Mesendoderm (in vitro differentiated cells): ENCODE measurements around the gene TGFBR2.

ENCODE experiments used
- DNase-seq: peaks from one replicate; pipeline ENCODE4 v3.0.0; 2013
- H2AK5ac ChIP-seq: 2 replicates; pipeline ENCODE4 v1.6.1; 2013; ENCODE audit warnings: low read length, inconsistent platforms
- H2BK120ac ChIP-seq: 2 replicates; pipeline ENCODE4 v1.6.1; 2013; ENCODE audit warnings: low read depth, mild to moderate bottlenecking, low read length, moderate library complexity, mixed read lengths
- H2BK15ac ChIP-seq: replicated peaks from 2 replicates; pipeline ENCODE4 v1.6.1; 2013; ENCODE audit warnings: low read depth, mild to moderate bottlenecking, moderate library complexity
- H2BK5ac ChIP-seq: 2 replicates; pipeline ENCODE4 v1.6.1; 2013; ENCODE audit warnings: low read length, inconsistent platforms
- H3K18ac ChIP-seq: 2 replicates; pipeline ENCODE4 v1.6.1; 2013; ENCODE audit warnings: mild to moderate bottlenecking, low read length, mixed read lengths
- H3K23ac ChIP-seq: one replicate; pipeline ENCODE4 v1.6.1; 2013; ENCODE audit warnings: low read length
- H3K27ac ChIP-seq: 2 replicates; pipeline ENCODE4 v1.5.1; 2013; ENCODE audit warnings: low read depth, mild to moderate bottlenecking, inconsistent platforms, low read length, moderate library complexity
- H3K27me3 ChIP-seq: 2 replicates; pipeline ENCODE4 v1.6.1; 2013; ENCODE audit warnings: low read length, control low read depth, mild to moderate bottlenecking, inconsistent platforms; ENCODE audit not compliant: insufficient read depth, poor library complexity
- H3K36me3 ChIP-seq: 2 replicates; pipeline ENCODE4 v1.6.1; 2013; ENCODE audit warnings: low read length, inconsistent platforms; ENCODE audit not compliant: control insufficient read depth, insufficient read depth
- H3K4ac ChIP-seq: one replicate; pipeline ENCODE4 v1.6.1; 2013; ENCODE audit warnings: low read depth, mild to moderate bottlenecking, low read length, moderate library complexity
- H3K4me1 ChIP-seq: 2 replicates; pipeline ENCODE4 v1.6.1; 2013; ENCODE audit warnings: low read depth, low read length, inconsistent platforms; ENCODE audit not compliant: control insufficient read depth
- H3K4me2 ChIP-seq: 2 replicates; pipeline ENCODE4 v1.6.1; 2013; ENCODE audit warnings: low read length
- H3K4me3 ChIP-seq: 2 replicates; pipeline ENCODE4 v1.5.1; 2013; ENCODE audit warnings: mild to moderate bottlenecking, low read length
- H3K56ac ChIP-seq: one replicate; pipeline ENCODE4 v1.6.1; 2013; ENCODE audit warnings: low read length
- H3K79me1 ChIP-seq: 2 replicates; pipeline ENCODE4 v1.6.1; 2013; ENCODE audit warnings: low read length, inconsistent platforms
- H3K79me2 ChIP-seq: 2 replicates; pipeline ENCODE4 v1.6.1; 2013; ENCODE audit warnings: mild to moderate bottlenecking, low read length; ENCODE audit not compliant: control insufficient read depth, insufficient read depth
- H3K9ac ChIP-seq: 2 replicates; pipeline ENCODE4 v1.6.1; 2013; ENCODE audit warnings: low read length, inconsistent platforms
- H4K5ac ChIP-seq: one replicate; pipeline ENCODE4 v1.6.1; 2013; ENCODE audit warnings: low read length
- H4K8ac ChIP-seq: one replicate; pipeline ENCODE4 v1.6.1; 2013; ENCODE audit warnings: low read depth, mild to moderate bottlenecking, control low read depth, low read length, moderate library complexity
- WGBS: extraction: QIAGEN DNeasy Blood & Tissue Kit; methylation state at CpG from one replicate; pipeline ENCODE4 v1.1.7; 2013; ENCODE audit warnings: low lambda C conversion rate, missing lambda C conversion rate; ENCODE audit not compliant: insufficient coverage; ENCODE audit errors: extremely low coverage; 5-methylcytosine and 5-hydroxymethylcytosine counted together

Gene TGFBR2

GRCh38 chr3:30696403-30696819 is 90.0 kb downstream of the TGFBR2 start:
- Histone ChIP-seq H3K36me3 (no peaks in the 10 kb centered on the region), H4K8ac (no peak overlapping the region), H3K27ac (no peak overlapping the region), H2BK120ac (no peak overlapping the region), H3K4me3 (no peak overlapping the region), H3K4me1 (no peaks in the 10 kb centered on the region), H3K79me1 (no peaks in the 10 kb centered on the region), H3K79me2 (no peaks in the 10 kb centered on the region), H3K23ac (no peak overlapping the region), H2BK15ac (no peak overlapping the region), H2BK5ac (no peak overlapping the region), H4K5ac (no peak overlapping the region), H2AK5ac (no peak overlapping the region), H3K27me3 (no peaks in the 10 kb centered on the region), H3K4me2 (no peak overlapping the region), H3K9ac (no peak overlapping the region), H3K4ac (no peak overlapping the region), H3K18ac (peak overlapping the region; percentile 68), H3K56ac (no peak overlapping the region)
- no peak for DNase-seq
- WGBS: no CpG with 5 or more reads among the region's 3 CpGs

DNA sequence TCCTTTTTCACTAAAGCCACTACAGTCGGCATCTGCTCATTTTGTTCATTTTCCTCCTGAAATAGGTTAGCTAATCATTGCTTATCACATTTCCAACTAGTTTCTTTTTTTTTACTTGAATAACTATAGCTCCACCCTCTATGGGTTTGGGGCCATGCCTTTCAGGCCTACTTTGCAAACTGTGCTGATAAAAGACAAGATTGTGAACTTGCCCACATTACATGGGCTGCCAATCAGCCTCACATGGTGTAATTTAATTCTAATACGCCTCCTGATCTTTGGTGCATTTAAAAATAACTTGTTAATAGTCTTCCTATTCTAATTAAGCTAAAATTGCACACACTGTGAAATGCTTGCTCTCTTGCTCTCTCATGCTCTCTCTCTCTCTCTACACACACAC is 90.5 kb downstream of the TGFBR2 start:
- Histone ChIP-seq H3K27ac (no peak overlapping the region), H3K79me2 (no peaks in the 10 kb centered on the region)
- no peak for DNase-seq

DNA sequence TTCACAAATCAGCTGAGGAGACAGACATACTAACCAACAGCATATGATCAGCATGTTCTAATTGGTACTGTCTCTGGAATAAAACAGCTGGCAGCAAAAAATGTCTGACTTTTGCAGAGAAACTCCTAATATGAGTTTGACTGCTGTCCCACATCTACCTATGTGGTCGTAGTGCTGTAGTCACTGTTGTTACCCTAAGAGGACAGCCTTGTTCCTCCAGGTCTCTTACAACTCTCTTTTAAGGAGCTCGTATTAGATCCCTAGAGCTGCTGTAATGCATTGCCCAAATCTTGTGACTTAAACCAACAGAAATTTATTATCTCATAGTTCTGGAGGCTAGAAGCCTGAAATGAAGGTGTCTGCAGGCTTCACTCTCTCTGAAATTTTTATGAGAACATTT is 92.1 kb downstream of the TGFBR2 start:
- no peaks in the 10 kb centered on the region for H3K79me1 ChIP-seq
- no peak overlapping the region for H3K4ac ChIP-seq
- no CpG with 5 or more reads among the region's 2 CpGs for WGBS
- no peak overlapping the region for H2BK15ac ChIP-seq
- no peak overlapping the region for H3K18ac ChIP-seq
- no peak overlapping the region for H4K8ac ChIP-seq
- H3K79me2 ChIP-seq: no peaks in the 10 kb centered on the region
- no peak overlapping the region for H4K5ac ChIP-seq
- H2AK5ac ChIP-seq: no peak overlapping the region
- H2BK5ac ChIP-seq: no peak overlapping the region
- H3K4me3 ChIP-seq: no peak overlapping the region
- H3K27me3 ChIP-seq: no peaks in the 10 kb centered on the region
- H2BK120ac ChIP-seq: no peak overlapping the region
- no peaks in the 10 kb centered on the region for H3K4me1 ChIP-seq
- DNase-seq: no peak
- H3K27ac ChIP-seq: no peak overlapping the region
- no peak overlapping the region for H3K23ac ChIP-seq
- H3K4me2 ChIP-seq: no peak overlapping the region
- no peaks in the 10 kb centered on the region for H3K36me3 ChIP-seq
- no peak overlapping the region for H3K9ac ChIP-seq
- no peak overlapping the region for H3K56ac ChIP-seq

More for the DNA sequence above, 90.5 kb downstream of the TGFBR2 start:
- Histone ChIP-seq H4K5ac (no peak overlapping the region), H3K79me1 (no peaks in the 10 kb centered on the region), H3K4me1 (no peaks in the 10 kb centered on the region), H4K8ac (no peak overlapping the region), H3K4ac (no peak overlapping the region), H2AK5ac (no peak overlapping the region), H2BK15ac (no peak overlapping the region), H3K9ac (no peak overlapping the region), H3K4me3 (no peak overlapping the region), H3K4me2 (no peak overlapping the region), H3K36me3 (no peaks in the 10 kb centered on the region), H3K27me3 (no peaks in the 10 kb centered on the region), H2BK5ac (no peak overlapping the region), H2BK120ac (no peak overlapping the region), H3K23ac (no peak overlapping the region), H3K18ac (no peak overlapping the region), H3K56ac (no peak overlapping the region)
- no CpG with 5 or more reads among the region's 2 CpGs for WGBS

GRCh38 chr3:30699927-30700326 is 93.5 kb downstream of the TGFBR2 start:
- Histone ChIP-seq H3K79me2 (no peaks in the 10 kb centered on the region), H3K27ac (no peak overlapping the region), H2AK5ac (no peak overlapping the region), H2BK15ac (no peak overlapping the region), H3K36me3 (no peaks in the 10 kb centered on the region), H3K4me2 (no peak overlapping the region), H4K5ac (no peak overlapping the region), H2BK5ac (no peak overlapping the region), H3K79me1 (no peaks in the 10 kb centered on the region), H3K4ac (no peak overlapping the region), H2BK120ac (no peak overlapping the region), H3K9ac (no peak overlapping the region), H3K18ac (no peak overlapping the region), H3K4me1 (no peaks in the 10 kb centered on the region), H3K4me3 (no peak overlapping the region), H3K27me3 (no peaks in the 10 kb centered on the region), H3K23ac (no peak overlapping the region), H3K56ac (no peak overlapping the region), H4K8ac (peak overlapping the region; percentile 39)
- no CpG with 5 or more reads among the region's 4 CpGs for WGBS
- DNase-seq: no peak

- H3K56ac ChIP-seq: no peak overlapping the region
- no peaks in the 10 kb centered on the region for H3K27me3 ChIP-seq
- H4K8ac ChIP-seq: no peak overlapping the region
- no peaks in the 10 kb centered on the region for H3K79me1 ChIP-seq
- no peak overlapping the region for H4K5ac ChIP-seq
- H3K4me3 ChIP-seq: no peak overlapping the region
- H3K4me2 ChIP-seq: no peak overlapping the region
- no peaks in the 10 kb centered on the region for H3K79me2 ChIP-seq
- no peaks in the 10 kb centered on the region for H3K36me3 ChIP-seq
- no peak overlapping the region for H3K18ac ChIP-seq
- no peak overlapping the region for H2BK120ac ChIP-seq
- no peak overlapping the region for H3K23ac ChIP-seq
- no peak overlapping the region for H2BK5ac ChIP-seq
- no peak overlapping the region for H2AK5ac ChIP-seq
- no peaks in the 10 kb centered on the region for H3K4me1 ChIP-seq
- H3K4ac ChIP-seq: no peak overlapping the region
- DNase-seq: no peak
- H3K27ac ChIP-seq: no peak overlapping the region
- H3K9ac ChIP-seq: no peak overlapping the region
- no peak overlapping the region for H2BK15ac ChIP-seq
- WGBS: no CpG with 5 or more reads among the region's 3 CpGs
These were observed 94.4 kb downstream of the TGFBR2 start for GRCh38 chr3:30700702-30701321.
